Stimulated activated CD4-positive, alpha-beta T cell treated with anti-CD3 and anti-CD28 coated beads, Interleukin-12 subunit alpha, Interleukin-12 subunit beta, amount 100 ng/mL, for 48 hours (primary cell): Measurements from ENCODE around the gene GLIPR1L2.
A peak's percentile ranks its signal among the peaks of the same experiment; 100 is the strongest.

ENCODE experiments used
- DNase-seq, 3 donors: peaks; one replicate each; pipeline ENCODE4 v3.0.0-alpha.2; 2020; ENCODE audit warnings: low read depth in 2 of 3, low spot score in 1 of 3

GLIPR1L2 gene

GRCh38 chr12:75476071-75476470 is 85.2 kb downstream of the GLIPR1L2 start:
- DNase-seq, result peak; percentile 30 to 37 (median 33)

DNA sequence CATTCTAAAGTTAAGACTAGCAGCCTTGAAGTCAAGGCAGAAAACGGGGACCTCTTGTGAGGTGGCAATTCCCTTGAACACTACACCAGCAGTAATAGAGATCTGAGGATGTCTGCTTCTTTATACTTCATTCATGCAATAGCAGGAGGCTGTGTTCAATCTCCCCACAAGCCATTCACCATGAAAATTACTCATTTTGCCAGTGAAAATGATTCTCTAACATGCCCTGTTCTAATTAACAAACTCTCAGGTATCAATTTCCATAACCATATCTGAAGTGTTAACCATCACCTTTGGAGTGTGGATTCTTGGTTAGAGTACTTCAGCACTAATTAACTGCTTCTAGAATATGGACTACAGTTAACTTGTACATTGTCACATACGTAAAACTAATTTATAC is 86.2 kb downstream of the GLIPR1L2 start:
- DNase-seq, result no peak

GRCh38 chr12:75478116-75478794 is 87.4 kb downstream of the GLIPR1L2 start:
- peak in 2 of 3 donors; percentile 11 to 35 for DNase-seq

GRCh38 chr12:75479963-75480461 is 89.1 kb downstream of the GLIPR1L2 start:
- DNase-seq, result no peak

GRCh38 chr12:75480469-75480949 is 89.6 kb downstream of the GLIPR1L2 start, which contains the start of gene GLIPR1:
TSS of gene GLIPR1 (plus strand) at chr12:75480755. CDS start at chr12:75480881, 126 bp downstream.
- DNase-seq, result peak; percentile 58 to 71 (median 67)

DNA sequence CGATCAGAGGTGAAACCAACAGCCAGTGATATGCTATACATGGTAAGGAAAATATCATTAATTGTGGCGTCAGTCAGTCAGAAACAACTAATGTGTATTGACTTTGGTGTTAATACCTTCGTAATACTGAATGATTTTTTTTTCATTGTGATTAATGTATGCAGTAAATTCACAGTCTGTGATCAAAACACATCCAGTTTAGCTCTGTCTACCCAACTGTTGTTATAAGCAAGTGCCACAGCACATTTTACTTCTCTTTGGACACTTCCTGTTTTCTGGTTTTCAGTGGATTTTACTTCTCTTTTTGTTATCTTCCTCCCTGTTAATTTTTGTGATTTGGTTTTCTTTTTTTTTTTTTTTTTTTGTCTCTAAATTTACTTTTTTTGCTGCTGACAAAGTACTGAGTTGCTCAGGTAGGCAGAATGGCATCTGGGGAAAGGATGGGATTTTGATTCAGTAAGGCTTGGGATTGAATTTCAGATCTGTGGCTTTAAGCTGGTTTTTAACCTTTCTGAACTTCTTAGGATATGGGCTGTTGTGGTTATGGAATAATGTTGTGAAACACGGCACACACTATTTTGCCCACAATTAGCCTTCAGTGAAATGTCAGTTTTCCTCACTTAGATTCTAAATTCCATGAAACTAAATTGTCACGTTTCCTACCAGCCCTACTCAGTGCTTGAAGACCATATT is 90.3 kb downstream of the GLIPR1L2 start:
- DNase-seq, result no peak

DNA sequence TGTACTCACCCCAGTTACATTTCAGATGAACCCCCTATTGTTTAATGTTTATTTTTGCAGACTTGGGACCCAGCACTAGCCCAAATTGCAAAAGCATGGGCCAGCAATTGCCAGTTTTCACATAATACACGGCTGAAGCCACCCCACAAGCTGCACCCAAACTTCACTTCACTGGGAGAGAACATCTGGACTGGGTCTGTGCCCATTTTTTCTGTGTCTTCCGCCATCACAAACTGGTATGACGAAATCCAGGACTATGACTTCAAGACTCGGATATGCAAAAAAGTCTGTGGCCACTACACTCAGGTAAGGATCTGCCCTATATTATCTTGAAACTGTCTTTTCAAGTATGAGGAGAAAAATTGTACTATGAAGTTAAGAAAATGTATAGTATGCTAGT is 90.9 kb downstream of the GLIPR1L2 start:
- DNase-seq, result no peak
